ENCODE results near the gene MXRA8.

Gene MXRA8

DNA sequence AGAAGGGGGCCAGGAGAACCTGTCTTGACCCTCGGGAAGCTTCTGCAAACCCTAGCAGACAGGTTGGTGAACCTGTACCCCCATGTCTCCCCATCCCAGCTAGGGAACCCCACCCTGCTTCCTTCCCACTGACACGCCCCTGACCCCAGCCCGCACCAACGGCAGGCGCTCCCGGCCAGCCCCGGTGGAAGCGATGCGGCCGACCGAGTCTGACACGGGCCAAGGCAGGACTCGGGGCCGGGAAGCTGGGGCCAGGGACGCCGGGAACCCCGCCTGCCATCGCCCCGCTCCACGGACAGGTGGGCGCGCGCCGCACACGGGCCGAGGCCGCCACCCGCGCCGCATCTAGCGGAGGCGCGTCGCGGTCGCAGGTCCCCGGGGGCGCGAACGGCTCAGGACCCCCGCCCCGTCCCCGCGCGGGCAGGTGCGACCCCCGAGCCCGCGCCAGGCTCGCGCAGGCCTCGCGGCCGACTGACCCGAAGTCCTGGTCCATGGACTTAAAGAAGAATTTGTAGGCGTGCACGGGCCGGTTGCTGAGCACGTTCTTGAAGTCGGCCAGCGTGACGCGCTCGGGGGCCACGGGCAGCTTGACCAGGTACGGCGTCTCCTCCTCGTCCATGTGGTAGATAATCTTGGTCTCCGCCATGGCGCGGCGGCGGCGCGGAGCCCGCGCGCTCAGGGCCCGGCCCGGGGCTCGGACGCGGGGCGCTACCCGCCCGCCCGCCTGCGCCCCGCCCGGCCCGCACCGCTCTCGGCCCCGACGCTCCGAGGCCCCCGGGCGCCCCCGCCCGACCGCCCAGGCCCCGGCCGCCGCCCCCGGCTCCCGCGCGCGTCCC, 9.7 kb downstream of the MXRA8 start:
- no peak for DNase-seq (ENCODE audit: low read depth)

GRCh38 chr1:1347663-1348419, 10.5 kb downstream of the MXRA8 start:
- no peak for DNase-seq (ENCODE audit: low read depth)

DNA sequence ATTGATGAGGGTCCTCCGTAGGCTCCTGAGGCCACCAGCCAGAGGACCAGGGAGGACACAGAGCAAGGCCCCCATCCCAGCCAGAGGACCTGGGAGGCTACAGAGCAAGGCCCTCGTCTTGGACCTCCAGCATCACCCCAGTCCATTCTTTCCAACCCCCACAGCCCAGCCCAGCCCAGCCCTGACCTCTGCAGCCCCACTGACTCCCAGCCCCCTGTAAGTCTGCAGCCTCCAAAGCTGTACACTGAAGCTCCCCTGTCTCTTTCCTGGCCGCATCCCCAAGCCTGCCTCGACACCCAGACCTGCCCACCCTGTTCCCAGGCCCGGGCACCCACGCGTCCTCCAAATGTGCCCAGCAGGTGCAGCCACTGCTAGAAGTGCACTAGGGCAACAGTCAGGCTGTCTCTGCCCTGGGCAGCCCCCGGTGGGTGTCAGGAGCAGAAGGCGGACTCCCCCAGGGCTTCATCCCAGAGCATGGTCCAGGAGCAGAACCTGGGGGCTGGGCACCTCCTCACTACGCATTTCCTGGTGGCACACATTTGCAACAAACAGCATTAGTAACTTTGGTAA, 11.2 kb downstream of the MXRA8 start:
- no peak for DNase-seq (ENCODE audit: low read depth)

DNA sequence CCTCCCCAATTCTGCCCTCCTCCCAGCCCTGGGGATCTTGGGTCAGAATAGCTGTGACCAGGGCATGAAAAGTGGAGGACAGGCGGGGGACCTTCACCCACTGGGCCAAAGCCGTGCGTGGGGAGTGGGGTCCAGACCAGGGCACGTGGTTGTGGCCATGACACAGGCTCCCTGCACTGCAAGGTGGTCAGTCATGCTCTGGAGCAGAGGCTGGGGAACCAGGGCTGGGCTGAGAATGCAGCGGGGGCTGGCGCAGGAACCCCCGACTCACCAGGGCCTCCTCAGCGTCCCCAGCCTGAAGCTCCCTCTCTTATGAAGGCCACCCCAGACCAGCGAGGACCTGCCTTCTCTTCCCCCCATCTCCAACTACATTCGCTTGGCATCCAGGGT, 11.9 kb downstream of the MXRA8 start:
- DNase-seq (ENCODE audit: low read depth): no peak

DNA sequence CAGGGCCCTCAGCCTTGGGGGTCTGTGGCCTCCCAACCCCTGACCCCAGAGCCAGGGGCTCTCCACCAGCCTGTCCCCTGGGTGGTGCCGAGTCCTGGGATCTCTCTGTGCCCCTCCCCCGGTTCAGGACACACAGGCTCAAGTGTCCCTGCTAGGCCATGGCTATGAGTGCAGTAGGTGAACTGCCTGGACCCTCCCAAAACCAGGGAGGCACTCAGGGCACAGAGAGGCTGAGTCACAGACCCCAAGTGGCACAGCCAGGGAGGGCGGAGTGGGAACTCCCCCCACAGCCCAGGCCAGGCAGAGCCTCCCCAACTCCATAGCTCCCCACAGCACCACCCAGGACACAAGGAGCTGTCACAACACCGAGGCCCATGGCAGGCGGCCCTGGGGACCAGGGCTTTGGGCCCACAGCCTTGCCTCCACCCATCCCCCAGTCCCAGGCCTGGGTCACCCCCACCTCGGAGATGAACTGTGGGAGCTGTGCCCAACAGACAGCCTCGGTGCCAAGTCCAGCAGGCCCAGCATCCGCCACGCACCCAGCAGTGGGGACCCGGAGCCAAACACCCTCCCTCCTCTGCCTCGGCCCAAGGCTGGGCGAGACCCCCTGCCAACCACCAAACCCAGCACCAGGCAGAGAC, 12.4 kb downstream of the MXRA8 start:
- DNase-seq (ENCODE audit: low read depth): no peak

- no peak for DNase-seq (ENCODE audit: low read depth)
These were observed 13.0 kb downstream of the MXRA8 start for GRCh38 chr1:1345384-1345783.

GRCh38 chr1:1344655-1345361, 13.5 kb downstream of the MXRA8 start:
- no peak for DNase-seq (ENCODE audit: low read depth)

DNA sequence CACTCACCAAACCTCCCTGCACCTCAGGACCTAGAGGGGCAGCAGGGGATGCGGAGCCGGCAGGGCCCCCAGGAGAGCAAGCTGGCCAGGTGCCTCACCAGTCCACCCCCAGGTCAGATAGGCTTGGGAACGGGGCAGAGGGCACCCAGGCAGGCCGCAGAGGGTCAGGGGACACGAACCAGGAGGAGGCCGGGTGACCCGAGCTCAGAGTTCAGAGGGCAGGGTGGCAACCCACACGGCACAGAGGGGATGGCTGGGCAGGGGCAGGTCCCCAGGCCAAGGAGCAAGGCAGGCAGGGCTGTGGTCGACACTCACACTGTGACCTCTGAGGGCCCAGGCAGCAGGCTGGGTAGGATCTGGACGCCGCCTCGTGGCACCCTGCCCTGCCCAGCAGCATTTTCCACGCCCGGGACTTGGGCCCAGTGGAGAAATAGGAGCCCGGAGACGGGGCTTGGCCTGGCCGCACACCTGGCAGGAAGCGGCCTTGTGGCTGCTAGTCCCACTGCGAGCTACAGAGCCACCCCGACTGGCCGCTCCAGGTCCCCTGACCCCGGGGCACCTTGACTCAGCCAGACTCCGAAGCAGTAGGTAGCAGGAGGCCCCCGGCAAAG, 14.4 kb downstream of the MXRA8 start:
- no peak for DNase-seq (ENCODE audit: low read depth)

GRCh38 chr1:1342584-1343115, 15.7 kb downstream of the MXRA8 start:
- DNase-seq (ENCODE audit: low read depth): no peak

DNA sequence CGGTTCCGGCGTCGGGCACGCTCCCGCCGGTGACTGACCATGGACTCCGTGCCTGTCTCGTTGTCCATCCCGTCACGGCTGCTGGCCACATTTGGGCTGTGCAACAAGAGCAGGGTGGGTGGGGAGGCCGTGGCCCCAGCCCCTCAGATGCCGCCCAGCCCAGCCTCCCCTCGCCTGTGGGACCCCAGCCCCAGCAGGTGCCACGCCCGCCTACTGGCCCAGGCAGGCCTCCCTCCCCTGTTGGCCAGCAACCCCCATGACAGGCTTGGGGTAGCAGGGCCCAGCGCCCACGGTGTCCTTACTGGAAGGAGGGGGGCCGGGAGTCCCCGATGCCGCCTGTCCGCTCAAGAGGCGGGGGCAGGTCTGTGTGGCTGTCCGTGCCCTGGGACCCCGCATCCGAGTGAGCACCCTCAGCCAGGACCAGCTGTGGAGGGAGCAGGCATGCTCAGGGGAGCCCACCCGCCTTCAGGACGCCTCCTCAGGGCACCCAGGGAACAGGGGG, 16.2 kb downstream of the MXRA8 start:
- no peak for DNase-seq (ENCODE audit: low read depth)

DNA sequence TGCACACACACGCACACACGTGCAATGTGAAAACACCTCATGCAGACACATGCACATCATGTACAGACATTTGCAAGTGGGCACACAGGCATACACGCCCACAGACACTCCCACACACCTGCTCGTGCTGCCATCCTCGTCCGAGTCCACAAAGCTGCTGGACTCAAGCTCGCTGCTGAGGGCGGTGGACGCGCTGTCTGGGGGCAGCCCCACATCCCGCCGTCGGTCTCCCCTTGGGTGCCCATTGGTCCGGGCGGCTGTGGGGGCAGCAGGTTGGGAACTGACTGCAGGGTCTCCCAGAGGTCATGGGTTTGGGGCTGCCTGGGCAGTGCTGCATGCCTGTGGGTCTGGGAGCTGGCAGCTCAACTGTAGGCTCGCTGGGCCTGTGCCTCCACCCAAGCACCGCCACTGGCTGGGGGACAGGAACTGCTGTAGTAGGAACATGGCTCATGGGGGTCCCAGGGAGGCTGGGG, 16.8 kb downstream of the MXRA8 start:
- DNase-seq (ENCODE audit: low read depth): no peak

DNA sequence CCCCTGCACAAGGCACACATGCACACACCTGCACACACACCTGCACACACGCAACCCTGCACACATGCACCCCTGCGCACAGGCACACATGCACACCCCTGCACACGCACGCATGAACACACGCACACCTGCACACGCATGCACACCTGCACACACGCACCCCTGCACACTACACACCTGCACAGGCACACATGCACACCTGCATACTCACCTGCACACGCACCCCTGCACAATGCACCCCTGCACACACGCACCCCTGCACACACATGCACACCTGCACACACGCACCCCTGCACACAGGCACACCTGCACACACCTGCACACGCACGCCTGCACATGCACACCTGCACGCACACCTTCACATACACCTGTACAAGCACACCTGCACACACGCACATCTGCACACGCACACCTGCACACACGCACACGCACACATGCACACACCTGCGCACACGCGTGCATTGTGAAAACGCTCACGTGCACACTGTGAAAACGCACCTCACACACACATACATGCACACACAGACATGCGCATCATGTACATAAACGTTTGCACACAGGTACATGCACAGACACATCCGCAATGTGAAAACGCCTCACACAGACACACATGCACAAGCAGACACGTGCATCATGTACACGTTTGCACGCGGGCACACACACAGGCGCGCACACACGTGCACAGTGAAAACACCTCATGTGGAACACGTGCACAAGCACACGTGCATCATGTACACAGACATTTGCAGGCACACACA, 17.4 kb downstream of the MXRA8 start:
- DNase-seq (ENCODE audit: low read depth): no peak

DNA sequence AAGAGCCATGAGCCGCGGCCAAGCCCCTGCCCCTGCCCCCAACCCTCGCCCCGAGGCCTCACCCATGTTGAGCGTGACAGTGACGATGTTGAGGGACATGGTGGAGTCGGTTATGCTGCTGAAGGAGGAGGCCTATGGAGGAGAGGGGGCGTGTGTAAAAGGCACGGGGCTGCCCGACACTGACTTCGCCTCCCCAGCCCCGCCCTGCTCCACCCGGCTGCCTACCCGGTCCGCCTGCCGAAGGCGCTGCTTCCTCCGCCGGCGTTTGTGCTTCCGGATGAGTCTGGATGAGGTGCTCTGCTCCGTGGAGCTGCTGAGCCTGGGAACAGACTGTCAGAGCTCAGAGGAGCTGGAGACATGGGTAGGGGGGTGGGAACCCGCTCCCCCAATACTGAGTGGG, 18.2 kb downstream of the MXRA8 start:
- DNase-seq (ENCODE audit: low read depth): no peak

DNA sequence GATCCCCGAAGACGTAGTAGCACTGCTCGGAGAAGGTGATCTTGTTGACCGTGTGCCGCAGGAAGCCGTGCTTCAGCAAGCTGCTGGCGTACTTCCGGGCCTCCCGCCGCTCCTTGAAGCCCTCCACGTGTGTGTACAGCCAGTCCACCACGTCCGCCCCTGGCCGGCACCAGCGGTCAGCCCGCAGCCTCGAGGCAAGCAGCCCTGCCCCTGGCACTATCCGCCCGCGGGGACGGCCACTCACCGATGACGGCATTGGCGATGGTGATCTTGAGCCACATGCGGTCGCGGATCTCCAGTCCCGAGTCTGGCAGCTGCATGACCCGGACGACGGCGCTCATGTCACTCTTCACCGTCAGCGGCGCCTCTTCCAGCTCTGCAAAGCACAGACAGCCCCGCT, 20.1 kb downstream of the MXRA8 start:
- DNase-seq (ENCODE audit: low read depth): no peak

GRCh38 chr1:1337793-1338147, 20.6 kb downstream of the MXRA8 start:
- DNase-seq (ENCODE audit: low read depth): no peak

GRCh38 chr1:1336931-1337792, 21.2 kb downstream of the MXRA8 start:
- DNase-seq (ENCODE audit: low read depth): no peak

DNA sequence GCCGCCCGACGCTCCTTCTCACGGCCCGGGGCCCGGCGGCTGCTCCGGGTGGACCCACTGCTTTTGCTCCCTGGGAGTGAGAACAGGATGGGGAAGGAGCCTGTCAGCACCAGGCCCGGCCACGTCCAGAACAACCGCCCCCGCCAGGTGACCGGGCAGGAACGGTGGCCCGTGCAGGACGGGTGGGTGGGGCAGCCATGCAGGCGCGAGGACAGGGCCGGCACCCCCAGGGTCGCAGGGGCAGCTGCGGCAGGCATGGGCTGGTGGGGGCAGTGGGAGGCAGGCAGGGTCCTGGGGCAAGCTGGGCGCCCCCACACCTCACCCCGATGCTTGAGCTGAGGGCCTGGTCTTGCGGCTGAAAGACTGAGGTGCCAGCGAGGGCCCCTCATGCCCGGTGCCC, 21.9 kb downstream of the MXRA8 start:
- no peak for DNase-seq (ENCODE audit: low read depth)

DNA sequence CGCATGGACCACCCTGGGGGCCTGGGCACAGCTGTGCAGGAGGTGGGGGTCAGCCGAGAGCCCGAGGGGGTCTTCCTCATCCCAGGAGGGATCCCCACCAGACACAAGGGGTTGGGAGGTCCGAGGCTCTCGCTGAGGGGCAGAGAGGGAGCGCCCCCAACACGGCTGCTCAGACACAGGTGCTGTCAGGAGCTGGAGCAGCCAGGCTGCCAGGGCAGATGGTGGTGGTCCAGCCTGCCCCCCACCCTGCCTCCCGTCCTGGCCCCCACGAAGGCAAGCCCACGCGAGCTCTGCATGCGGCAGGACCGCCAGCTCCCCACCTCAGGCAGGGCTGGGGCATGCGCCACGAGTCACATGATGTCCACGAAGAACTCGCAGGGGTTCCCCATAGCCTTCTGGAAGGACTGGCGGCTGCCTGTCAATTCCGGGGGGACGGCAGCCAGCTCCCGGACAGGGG, 22.5 kb downstream of the MXRA8 start:
- DNase-seq (ENCODE audit: low read depth): no peak

GRCh38 chr1:1335283-1335682, 23.1 kb downstream of the MXRA8 start:
- no peak for DNase-seq (ENCODE audit: low read depth)
